Esophagus muscularis mucosa (tissue), 4 donors: ENCODE results near the gene EPSTI1. TPM values are rescaled to one million over a fixed set of nuclear protein-coding genes. Genes with fewer than 3 reads are reported as not detected.
"Not testable (repeated sequence)": the region's sequence is repeated elsewhere in the genome, so short reads cannot be mapped to it uniquely, and the experiment has no call there.

Experiments used
- DNase-seq: peaks from one replicate; pipeline ENCODE4 v3.0.0-alpha.2; 2017; ENCODE audit errors: extremely low spot score
- H3K27ac ChIP-seq, 4 donors: fragments of 200-600 bp; sonication (generic); replicated peaks in 1 of 4; 1 replicate in 3 of 4; 2 replicates in 1 of 4; pipeline ENCODE4 v1.5.1; 2016 to 2019; ENCODE audit warnings: mild to moderate bottlenecking in 1 of 4
- H3K27me3 ChIP-seq, 4 donors: fragments of 200-600 bp; sonication (generic); one replicate each; pipeline versions ENCODE4 v1.5.1 to v1.6.0; 2016 to 2019
- H3K36me3 ChIP-seq, 4 donors: fragments of 200-600 bp; sonication (generic); one replicate each; pipeline ENCODE4 v1.5.1; 2016 to 2019
- H3K4me1 ChIP-seq, 4 donors: fragments of 200-600 bp; sonication (generic); one replicate each; pipeline ENCODE4 v1.5.1; 2016 to 2019
- H3K4me3 ChIP-seq, 4 donors: fragments of 200-600 bp; sonication (generic); 1 replicate in 2 of 4; 2 replicates in 2 of 4; pipeline ENCODE4 v1.5.1; 2016 to 2019; ENCODE audit warnings: mild to moderate bottlenecking in 4 of 4, moderate library complexity in 1 of 4
- H3K9me3 ChIP-seq, 4 donors: fragments of 200-600 bp; sonication (generic); 1 replicate in 3 of 4; 2 replicates in 1 of 4; pipeline ENCODE4 v1.5.1; 2016 to 2019
- EP300 ChIP-seq: sonication (generic); formaldehyde crosslinking; IDR thresholded peaks from one replicate; pipeline ENCODE4 v1.6.1; 2017; ENCODE audit warnings: antibody characterized with exemption
- POLR2A ChIP-seq: fragments of 450-650 bp; IDR thresholded peaks from one replicate; pipeline ENCODE4 v1.6.1; 2017; ENCODE audit warnings: antibody characterized with exemption, moderate library complexity, mild to moderate bottlenecking, low read depth
- POLR2AphosphoS5 ChIP-seq, 2 donors: sonication (generic); formaldehyde crosslinking; IDR thresholded peaks; one replicate each; pipeline ENCODE4 v1.6.1; 2017; ENCODE audit warnings: antibody characterized with exemption in 2 of 2
- WGBS: methylation state at CpG from one replicate; pipeline ENCODE4 v1.1.5; 2018; 5-methylcytosine and 5-hydroxymethylcytosine counted together
- intact Hi-C: fragments of 100-400 bp; cut with DNase I; formaldehyde crosslinking; loops from one replicate; pipeline ENCODE4 v1.15.1; 2023
- total RNA-seq, 4 donors: library from RNA; depleted of rRNA; stranded (reverse); fragments of >200 nt; gene quantifications; one replicate each; pipeline versions ENCODE4 v1.1.0 to v1.2.1, GENCODE V29; 2016
- TF ChIP-seq, protein P1 (sequence below), 3 experiments: fragments of 200-600 bp in 2 of 3; fragments of 450-650 bp in 1 of 3; sonication (generic) in 2 of 3; IDR thresholded peaks; one replicate each; pipeline ENCODE4 v1.5.1; 2017 to 2019; ENCODE audit warnings: antibody characterized with exemption in 3 of 3, mild to moderate bottlenecking in 2 of 3, moderate library complexity in 1 of 3

Gene EPSTI1
- total RNA-seq: 10 to 100 TPM in 2 of 4 donors, 1 to 10 TPM in 2; 4.6 to 16.3 (median 9.6) TPM

GRCh38 chr13:42991898-42992763, at the start of gene EPSTI1:
TSS of gene EPSTI1 (minus strand) at chr13:42992241. CDS start at chr13:42992165, 76 bp downstream.
- H3K27me3 ChIP-seq: no peaks in the 10 kb centered on the region
- peak; percentile 94 for DNase-seq
- TF ChIP-seq POLR2AphosphoS5 (IDR thresholded peaks at IDR 0.05): peak; percentile 42 to 44
- TF ChIP-seq EP300: no peak
- WGBS: 12% methylated on average over 19 of the region's 45 CpGs
- intact Hi-C loops: no loop called here
- H3K27ac ChIP-seq: peak within 1 kb of the TSS; percentile 75 to 91 (median 86)
- peaks cover 14 to 32% (median 26%) of the 10 kb centered on the region in 4 donors for H3K4me1 ChIP-seq
- no peaks in the 10 kb centered on the region for H3K36me3 ChIP-seq
- H3K9me3 ChIP-seq: no peaks in the 10 kb centered on the region
- H3K4me3 ChIP-seq: peak within 1 kb of the TSS; percentile 62 to 81 (median 78)

- intact Hi-C loops: no loop called here
- H3K27ac ChIP-seq: no peak overlapping the region
- H3K36me3 ChIP-seq: peaks cover 0 to under 1% (median 0%) of the 10 kb centered on the region in 4 donors
- H3K4me3 ChIP-seq: no peak overlapping the region
- H3K27me3 ChIP-seq: no peaks in the 10 kb centered on the region
- DNase-seq: no peak
- 95% methylated on average over 1 of the region's 1 CpG for WGBS
- TF ChIP-seq POLR2A: no peak
- TF ChIP-seq, protein P1, sequence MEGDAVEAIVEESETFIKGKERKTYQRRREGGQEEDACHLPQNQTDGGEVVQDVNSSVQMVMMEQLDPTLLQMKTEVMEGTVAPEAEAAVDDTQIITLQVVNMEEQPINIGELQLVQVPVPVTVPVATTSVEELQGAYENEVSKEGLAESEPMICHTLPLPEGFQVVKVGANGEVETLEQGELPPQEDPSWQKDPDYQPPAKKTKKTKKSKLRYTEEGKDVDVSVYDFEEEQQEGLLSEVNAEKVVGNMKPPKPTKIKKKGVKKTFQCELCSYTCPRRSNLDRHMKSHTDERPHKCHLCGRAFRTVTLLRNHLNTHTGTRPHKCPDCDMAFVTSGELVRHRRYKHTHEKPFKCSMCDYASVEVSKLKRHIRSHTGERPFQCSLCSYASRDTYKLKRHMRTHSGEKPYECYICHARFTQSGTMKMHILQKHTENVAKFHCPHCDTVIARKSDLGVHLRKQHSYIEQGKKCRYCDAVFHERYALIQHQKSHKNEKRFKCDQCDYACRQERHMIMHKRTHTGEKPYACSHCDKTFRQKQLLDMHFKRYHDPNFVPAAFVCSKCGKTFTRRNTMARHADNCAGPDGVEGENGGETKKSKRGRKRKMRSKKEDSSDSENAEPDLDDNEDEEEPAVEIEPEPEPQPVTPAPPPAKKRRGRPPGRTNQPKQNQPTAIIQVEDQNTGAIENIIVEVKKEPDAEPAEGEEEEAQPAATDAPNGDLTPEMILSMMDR (IDR thresholded peaks at IDR 0.05): no peak
- TF ChIP-seq EP300: no peak
- no peak for TF ChIP-seq POLR2AphosphoS5 (IDR thresholded peaks at IDR 0.05)
- H3K4me1 ChIP-seq: peaks cover 8 to 41% (median 28%) of the 10 kb centered on the region in 4 donors
- no peaks in the 10 kb centered on the region for H3K9me3 ChIP-seq
Observed at GRCh38 chr13:43041369-43041921, 49.4 kb upstream of the EPSTI1 start.

GRCh38 chr13:43040581-43041368, 48.7 kb upstream of the EPSTI1 start:
- intact Hi-C loops, H3K27me3 ChIP-seq, H3K27ac ChIP-seq, H3K36me3 ChIP-seq, H3K4me3 ChIP-seq, DNase-seq, H3K9me3 ChIP-seq: not testable (repeated sequence)
- H3K4me1 ChIP-seq: peaks cover 14 to 47% (median 33%) of the 10 kb centered on the region in 4 donors
- 95% methylated on average over 9 of the region's 13 CpGs for WGBS

DNA sequence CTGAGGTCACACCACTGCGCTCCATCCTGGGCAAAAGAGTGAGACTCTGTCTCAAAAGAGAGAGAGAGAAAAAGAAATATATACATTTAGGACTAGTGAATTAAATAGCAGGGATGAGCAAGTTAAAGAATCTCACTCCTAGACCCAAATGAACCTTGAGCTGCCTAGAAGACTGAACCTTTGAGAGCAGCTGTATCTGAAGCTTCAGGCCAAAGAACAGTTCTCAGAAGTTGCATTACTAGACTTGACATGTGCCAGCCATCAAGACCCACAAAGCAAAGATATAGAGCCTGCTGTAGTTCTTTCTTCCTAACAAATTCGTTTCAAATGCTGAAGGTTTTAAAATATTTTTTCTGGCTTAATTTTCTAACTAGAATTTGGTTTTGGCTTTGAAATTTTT, 47.9 kb upstream of the EPSTI1 start:
- Histone ChIP-seq H3K9me3 (no peaks in the 10 kb centered on the region), H3K4me3 (no peak overlapping the region), H3K27me3 (no peaks in the 10 kb centered on the region), H3K36me3 (no peaks in the 10 kb centered on the region), H3K27ac (no peak overlapping the region), H3K4me1 (peaks cover 14 to 45% (median 32%) of the 10 kb centered on the region in 4 donors)
- WGBS: 98% methylated on average over 2 of the region's 2 CpGs
- no peak for DNase-seq
- intact Hi-C loops: no loop called here
- no peak for TF ChIP-seq EP300
- TF ChIP-seq POLR2A: no peak
- TF ChIP-seq, protein P1 (IDR thresholded peaks at IDR 0.05): no peak
- no peak for TF ChIP-seq POLR2AphosphoS5 (IDR thresholded peaks at IDR 0.05)

DNA sequence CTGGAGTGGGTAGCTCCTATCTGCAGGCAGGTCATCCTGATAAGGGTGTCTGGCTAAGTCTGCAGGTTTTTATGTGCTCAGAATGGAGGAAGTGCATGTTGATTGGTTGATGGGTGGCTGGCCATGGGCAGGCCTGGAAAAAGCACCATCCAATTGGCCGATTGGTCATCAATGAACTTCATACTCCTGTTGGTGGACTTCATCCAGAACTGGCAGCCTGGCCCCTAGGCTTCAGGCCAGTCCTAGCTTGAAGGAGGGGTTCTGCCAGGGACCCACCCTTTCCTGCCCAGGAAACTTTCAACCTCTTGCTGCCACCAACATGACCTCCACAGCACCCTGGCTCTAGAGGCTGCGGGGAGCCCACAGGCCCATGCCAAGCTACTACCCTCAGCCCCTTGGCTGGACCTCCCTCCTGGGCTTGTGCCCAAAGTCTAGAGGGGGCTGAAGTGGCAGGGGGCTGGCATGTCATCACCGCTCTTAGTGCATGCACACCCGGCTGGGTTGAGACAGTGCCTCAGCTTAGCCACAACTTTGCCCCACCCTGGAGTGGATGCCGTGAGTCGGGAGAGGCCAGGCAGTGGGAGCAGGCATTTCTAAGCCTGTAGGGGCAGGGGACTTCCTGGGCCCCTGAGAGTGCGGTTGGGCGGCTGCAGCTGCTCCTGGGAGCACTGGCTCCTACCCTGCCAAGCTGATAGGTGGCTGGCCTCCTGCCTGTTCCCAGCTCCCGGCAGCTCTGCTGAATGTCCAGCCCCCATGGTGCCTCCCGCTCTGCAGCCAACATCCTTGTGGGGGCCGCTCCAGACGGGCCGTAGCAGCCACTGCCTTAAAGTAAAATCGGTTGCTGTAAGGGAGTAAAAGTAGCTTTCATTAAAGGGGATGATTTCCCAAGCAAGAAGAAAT, 44.6 kb upstream of the EPSTI1 start:
- no peak overlapping the region for H3K27ac ChIP-seq

More for the DNA sequence above, 44.6 kb upstream of the EPSTI1 start:
- H3K9me3 ChIP-seq: no peaks in the 10 kb centered on the region
- H3K36me3 ChIP-seq: peaks cover 0 to 6% (median 5%) of the 10 kb centered on the region in 4 donors
- TF ChIP-seq, protein P1 (IDR thresholded peaks at IDR 0.05): no peak
- no peak for TF ChIP-seq POLR2A
- H3K4me1 ChIP-seq: peaks cover 18 to 42% (median 28%) of the 10 kb centered on the region in 4 donors
- no peaks in the 10 kb centered on the region for H3K27me3 ChIP-seq
- DNase-seq: no peak
- H3K4me3 ChIP-seq: peak overlapping the region in 1 of 4 donors; percentile 10
- intact Hi-C loops: no loop called here
- 68% methylated on average over 6 of the region's 14 CpGs for WGBS
